AG09319 (cell line): ENCODE measurements around the gene CACNA2D3.

Experiments used
- DNase-seq: peaks from one replicate; pipeline ENCODE4 v3.0.0-alpha.2; 2010; ENCODE audit warnings: low read depth; ENCODE audit errors: extremely low read depth
- TF ChIP-seq, protein P1 (sequence below): IDR thresholded peaks from 2 replicates; pipeline ENCODE4 v1.5.1; 2011; ENCODE audit warnings: low read depth, mild to moderate bottlenecking, inconsistent platforms, low read length, moderate library complexity

Gene CACNA2D3

DNA sequence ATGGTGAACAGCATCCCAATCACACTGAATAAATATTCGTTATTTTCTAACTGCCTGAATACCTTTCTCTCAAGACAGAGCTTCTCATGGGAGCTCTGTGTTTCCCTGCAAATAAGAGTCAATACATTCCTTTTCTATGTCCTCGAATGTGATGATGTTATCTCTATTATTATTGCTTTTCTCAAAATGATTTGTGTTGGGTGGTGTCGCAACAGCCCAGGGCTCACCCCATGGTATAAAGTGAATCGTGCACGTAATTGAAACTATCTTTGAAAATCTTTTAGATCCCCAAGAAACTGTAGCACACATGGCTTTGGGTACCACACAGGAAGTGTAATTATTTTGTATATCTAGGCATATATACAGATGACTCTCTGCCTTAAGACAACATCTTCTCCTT lies 996.1 kb downstream of the CACNA2D3 start:
- TF ChIP-seq, protein P1, sequence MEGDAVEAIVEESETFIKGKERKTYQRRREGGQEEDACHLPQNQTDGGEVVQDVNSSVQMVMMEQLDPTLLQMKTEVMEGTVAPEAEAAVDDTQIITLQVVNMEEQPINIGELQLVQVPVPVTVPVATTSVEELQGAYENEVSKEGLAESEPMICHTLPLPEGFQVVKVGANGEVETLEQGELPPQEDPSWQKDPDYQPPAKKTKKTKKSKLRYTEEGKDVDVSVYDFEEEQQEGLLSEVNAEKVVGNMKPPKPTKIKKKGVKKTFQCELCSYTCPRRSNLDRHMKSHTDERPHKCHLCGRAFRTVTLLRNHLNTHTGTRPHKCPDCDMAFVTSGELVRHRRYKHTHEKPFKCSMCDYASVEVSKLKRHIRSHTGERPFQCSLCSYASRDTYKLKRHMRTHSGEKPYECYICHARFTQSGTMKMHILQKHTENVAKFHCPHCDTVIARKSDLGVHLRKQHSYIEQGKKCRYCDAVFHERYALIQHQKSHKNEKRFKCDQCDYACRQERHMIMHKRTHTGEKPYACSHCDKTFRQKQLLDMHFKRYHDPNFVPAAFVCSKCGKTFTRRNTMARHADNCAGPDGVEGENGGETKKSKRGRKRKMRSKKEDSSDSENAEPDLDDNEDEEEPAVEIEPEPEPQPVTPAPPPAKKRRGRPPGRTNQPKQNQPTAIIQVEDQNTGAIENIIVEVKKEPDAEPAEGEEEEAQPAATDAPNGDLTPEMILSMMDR = no peak
- DNase-seq = no peak

GRCh38 chr3:55119268-55119667 lies 996.9 kb downstream of the CACNA2D3 start:
- no peak for DNase-seq
- TF ChIP-seq, protein P1 = no peak

DNA sequence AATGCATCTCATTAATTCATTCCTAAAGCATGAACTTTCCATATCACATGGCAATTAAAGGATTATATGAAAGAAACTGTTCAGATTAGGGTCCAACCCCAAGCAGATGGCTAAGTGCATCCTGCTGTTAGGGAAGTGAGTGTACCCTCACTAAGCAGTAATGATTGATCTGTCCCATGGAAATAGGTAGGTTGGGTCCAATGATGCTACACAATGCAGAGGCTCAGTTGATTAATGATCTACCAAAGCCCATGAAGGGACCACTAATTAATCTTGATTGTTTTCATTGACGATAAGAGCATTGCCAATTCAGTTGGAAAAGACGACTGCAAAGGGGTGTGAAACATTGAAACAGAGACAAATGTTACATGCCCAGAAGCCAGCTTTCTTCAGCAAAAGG lies 1000.0 kb downstream of the CACNA2D3 start:
- TF ChIP-seq, protein P1 = no peak
- DNase-seq = no peak
